NCI-H1436 (cell line): Measurements from ENCODE around the gene CAMK2D.
"Not testable (repeated sequence)": the region's sequence is repeated elsewhere in the genome, so short reads cannot be mapped to it uniquely, and the experiment has no call there.

Experiments
- DNase-seq: peaks from one replicate; lab custom pipeline; 2025; lab: John Stamatoyannopoulos, UW

CAMK2D gene

DNA sequence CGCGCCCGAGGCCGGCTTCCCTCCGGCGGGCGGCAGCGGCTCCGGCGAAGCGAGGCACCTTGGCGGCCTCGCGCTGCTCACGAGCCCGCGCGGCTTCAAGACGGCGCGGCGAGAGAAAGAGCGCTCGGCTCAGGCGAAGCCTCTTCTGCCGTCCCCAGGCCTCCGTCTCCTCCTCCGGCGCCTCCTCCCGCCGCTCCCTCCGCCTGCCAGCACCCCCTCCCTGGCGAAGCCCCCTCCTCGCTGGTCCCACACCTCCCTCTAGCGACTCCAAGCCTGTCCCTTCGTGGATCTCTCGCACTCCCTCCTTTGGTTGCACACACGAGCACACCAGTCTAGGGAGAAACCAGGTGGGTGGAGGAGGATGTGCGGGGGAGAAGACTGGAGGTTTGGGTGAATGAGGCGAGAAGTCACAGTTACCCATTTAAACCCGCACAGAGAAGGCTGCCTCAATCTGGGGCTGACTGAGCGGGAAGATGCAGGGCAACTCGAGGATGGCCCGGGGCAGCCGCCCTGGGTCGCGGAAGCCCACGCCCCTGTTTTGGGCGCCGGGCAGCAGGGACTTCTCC lies at the start of gene CAMK2D:
TSS of gene CAMK2D (minus strand) at position 119 of the 566 bp plus-strand sequence. CDS start 670 bp downstream, outside the sequence.
- peak; percentile 89 for DNase-seq

DNA sequence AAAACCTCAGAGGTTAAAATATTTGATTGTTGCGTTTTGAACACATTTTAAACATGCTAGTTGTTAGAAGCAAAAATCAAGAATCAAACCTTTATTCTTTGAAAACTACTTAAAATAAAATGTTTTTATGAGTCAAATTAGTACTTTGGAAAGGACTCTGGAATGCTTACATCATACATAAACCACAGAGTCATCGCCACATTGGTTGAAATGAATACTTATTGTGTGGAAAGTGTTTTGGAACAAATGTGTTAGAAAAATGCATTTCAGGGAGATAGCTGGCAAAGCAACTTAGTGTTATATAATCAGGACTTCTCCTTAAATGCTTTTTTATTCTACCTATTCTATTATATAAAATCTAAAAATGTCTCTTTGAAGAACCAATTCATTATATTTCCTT lies 49.4 kb upstream of the CAMK2D start:
- no peak for DNase-seq

DNA sequence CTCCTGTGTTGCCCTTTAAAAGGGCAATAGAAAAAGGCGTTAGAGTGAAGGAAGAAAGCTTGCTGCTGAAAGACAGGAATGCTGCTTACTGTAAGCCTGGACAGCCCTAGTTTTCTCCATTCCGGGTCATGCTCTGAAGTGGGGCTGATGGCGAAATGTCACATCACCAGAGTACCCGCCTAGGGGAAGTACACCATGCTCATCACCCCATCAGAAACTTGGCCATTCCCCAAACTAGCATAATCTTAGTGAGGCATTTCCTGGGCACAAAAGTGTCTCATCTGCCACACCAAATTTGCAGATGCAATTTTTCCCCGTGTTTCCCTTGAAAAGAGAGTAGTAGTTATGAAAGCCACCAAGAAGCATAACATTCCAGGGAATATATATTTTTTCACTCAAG lies 47.8 kb upstream of the CAMK2D start:
- DNase-seq = no peak

DNA sequence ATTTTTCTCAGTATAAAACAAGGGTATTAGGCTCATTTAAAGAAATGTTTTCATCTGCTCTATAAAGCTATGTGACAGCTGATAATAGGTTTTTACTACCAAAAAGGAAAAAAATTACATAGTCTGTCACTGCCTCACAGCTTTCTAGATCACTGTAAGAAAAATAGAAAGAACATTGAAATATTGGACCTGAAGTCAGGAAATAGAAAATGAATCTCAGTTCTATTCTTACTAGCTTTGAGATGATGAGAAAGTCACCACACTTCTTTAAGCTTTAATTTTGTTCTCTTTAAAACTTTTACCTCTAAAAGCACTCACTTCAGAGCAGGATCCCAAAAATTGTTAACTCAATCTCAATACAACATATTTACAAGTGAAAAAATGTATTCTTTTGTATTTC lies 45.3 kb upstream of the CAMK2D start:
- no peak for DNase-seq

DNA sequence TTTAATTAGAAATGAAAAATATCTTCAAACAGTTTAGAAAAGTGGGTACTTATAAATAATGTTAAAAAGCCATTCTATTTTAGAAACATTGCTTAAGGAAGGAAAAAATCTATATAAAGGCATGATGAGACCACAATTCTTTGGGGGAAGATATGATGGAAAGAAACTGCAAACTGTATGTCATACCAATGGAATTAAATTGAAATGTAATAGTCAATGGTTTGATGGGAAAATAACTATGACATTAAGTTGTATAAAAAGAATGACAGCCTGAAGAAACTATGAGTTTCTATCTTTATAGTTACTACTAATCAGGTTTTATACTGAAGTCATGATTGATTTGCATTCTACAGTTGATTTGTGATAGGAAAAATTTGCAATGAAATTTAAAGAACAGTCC lies 40.3 kb upstream of the CAMK2D start:
- DNase-seq = no peak

DNA sequence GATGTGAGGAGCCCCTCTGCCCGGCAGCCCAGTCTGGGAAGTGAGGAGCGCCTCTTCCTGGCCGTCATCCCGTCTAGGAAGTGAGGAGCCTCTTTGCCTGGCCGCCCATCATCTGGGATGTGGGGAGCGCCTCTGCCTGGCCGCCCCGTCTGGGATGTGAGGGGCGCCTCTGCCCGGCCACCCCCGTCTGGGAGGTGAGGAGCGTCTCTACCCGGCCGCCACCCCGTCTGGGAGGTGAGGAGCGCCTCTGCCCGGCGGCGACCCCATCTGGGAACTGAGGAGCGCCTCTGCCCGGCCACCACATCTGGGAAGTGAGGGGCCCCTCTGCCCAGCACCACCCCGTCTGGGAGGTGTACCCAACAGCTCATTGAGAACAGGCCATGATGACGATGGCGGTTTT lies 34.8 kb upstream of the CAMK2D start:
- not testable (repeated sequence) for DNase-seq

DNA sequence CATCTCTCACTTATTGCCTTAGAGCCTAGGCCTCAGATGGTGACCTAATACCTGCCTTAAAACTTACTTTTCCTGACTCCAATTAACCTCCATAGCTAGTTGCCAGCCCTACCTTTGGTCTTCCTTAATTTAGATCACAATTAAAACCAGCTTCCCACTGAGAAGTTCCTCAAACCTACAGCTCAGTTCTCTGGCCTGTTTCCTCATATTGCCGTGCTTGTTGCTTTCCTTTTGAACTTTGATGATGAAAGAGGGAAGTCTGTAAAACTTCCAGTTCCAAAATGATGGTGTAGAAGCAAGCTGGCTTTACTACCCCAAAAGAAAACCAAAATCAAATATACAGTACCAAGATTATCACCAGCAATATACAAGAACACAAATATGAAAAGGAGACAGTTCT lies 28.9 kb upstream of the CAMK2D start:
- no peak for DNase-seq

DNA sequence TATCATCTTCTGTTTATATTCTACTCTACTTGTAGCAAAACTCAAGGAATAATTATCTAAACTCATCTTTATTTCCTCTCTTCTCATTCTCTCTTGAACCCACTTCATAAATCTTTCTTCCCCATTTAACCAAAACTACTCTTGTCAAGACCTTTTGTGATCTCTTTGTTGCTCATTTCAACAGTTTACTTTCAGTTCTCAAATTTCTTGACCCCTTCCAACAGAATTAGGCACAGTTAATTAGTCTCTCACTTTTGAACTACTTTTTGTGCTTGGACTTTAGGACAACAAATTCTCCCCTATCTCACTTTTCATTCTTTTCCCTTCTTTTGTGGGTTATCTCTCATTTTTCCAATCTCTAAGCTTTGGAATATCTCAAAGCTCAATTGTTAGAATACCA lies 27.4 kb upstream of the CAMK2D start:
- no peak for DNase-seq

DNA sequence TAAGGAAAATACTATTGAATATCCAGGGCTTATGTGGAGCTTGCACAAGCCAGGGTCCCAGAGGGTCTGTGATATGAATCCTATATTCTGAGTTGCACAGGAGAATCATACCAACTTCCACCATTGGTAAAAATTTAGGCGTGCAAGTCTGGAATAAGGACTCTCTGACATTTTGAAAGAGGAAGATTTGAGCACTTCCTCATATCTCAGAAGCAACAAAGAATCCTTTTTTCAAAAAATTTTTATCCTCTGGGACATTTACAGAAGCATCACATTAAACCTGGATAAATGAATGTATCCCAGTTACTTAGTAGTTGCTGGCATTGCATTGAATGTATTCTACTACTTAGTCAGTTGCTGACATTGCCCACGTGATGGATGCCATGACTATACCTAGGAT lies 24.2 kb upstream of the CAMK2D start:
- DNase-seq = no peak

DNA sequence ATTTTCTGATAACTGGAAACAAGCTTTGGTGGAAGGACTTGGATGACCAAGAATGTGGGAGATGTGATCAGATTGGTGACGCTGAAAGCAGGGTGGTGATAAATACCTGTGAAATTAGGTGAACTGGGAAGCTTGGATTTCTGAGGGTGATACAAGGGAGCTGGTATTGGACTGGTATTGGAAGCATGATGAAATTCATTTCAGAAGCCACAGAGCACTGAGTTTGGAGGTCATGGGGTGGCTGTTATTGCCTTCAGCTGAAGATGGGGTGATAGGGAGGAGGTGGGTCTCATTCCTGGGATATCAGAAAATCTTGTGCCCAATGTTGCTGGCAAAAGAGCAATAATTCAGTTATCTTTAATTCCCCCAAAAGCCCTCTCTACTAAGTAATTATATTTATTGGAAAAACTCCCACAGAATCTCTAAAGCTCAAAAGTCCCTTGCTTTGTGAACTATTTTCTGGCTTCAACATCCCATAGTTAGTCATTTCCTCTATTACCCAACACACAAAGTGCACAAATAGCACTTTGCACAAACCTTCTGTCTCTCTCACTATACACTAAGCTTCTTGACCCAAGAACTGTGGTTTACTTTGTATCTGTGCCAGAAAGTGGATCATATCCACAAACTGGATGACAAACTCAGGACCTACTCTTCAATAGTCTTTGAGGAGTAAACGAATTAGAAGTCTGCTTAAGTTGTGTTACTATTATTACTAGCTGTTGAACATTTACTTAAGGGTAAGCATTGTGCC lies 23.1 kb upstream of the CAMK2D start:
- no peak for DNase-seq

DNA sequence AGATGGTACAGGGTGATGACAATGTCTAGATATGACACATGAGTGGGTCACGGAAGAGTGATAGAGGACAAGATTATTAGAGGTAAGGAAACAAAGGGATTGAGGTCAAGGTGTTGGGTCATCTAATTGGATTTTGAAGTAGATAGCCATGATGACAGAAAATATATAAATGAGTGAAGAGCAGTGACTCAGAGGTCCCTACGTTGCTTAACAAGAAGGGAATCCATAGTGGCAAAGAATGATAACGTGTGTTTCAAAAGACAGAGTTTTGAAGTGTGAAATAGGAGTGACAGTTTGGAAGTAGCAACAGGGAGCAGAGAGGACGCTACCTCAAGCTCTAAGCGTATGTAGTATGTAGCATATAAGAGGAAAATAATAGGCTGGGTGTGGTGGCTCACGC lies 22.2 kb upstream of the CAMK2D start:
- DNase-seq = no peak

DNA sequence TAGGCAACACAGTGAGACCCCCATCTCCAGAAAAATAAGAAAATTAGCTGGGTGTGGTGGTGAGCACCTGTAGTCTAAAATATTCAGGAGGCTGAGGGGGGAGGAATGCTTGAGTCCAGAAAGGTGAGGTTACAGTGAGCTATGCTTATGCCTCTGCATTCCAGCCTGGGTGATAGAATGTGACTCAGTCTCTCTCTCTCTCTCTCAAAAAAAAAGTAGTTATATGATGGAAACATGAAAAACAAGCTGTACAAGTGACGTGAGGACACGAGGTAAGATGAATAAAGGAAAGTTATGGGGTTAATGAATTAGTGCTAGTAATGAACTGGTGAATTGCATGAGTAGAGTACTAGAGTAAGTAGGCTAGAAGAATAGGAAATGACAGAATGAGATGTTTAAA lies 21.8 kb upstream of the CAMK2D start:
- no peak for DNase-seq

DNA sequence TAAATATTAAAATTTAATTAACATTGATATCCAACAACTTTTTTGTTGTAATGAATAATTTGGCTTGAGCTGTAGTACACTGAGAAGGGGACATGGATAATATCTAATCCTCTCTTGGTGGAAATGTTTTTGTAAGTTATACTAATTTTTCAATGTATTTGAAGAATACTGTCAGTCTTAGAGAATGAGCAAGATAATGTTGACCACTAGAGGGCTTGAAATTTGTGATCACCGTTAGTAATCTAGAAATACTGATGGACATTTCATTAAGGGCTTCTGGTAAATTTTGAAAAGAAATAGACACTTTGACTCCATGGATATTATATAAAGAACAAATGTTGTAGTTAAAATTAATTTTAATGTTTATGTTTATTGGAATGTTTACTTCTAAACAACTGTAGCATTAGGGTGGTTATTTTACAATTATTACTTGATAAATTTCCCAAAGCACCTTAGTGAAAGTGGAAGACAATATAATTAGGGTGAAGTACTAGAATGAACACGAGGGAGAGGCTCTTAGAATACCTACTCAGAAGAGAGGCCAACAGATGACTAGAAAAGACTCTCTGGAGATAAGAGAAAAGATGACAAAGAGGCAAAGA lies 20.0 kb upstream of the CAMK2D start:
- peak; percentile 9 for DNase-seq

DNA sequence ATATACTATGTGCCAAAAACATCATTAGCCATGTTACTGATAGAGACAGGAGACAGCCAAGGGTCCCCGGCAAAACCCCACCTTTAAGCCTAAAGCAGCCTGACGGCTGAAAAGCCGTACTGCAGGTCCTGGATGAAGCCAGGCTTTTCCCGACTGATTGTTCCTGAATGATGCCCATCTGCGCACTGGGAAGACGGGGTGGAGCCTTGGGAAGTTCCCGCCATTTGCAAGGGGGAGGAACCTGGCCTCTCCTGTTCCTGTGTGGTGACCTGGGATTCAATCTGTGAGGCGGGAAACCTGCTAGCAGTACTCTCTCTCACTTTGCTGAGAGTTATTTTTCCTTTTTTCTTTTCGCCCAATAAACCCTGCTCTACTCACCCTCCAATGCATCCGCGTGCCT lies 15.1 kb upstream of the CAMK2D start:
- no peak for DNase-seq

DNA sequence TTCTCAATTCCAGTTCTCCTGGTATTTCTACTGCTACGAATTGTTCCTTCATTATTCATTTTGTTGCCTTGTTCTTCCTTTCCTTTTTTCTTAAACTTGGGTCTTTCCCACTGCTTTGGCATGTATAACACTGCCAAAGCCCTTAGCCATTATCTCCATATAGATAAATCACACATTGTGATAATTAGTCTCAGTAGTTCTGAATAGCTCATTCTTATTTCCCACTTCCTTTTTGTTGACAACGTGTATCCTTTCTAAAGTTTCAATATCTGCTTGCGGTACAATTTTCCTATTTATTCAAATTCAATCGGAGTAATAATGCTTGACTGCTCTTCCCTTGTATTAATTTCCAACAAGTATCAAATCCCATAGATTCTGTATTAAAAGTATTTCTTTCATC lies 14.5 kb upstream of the CAMK2D start:
- no peak for DNase-seq

DNA sequence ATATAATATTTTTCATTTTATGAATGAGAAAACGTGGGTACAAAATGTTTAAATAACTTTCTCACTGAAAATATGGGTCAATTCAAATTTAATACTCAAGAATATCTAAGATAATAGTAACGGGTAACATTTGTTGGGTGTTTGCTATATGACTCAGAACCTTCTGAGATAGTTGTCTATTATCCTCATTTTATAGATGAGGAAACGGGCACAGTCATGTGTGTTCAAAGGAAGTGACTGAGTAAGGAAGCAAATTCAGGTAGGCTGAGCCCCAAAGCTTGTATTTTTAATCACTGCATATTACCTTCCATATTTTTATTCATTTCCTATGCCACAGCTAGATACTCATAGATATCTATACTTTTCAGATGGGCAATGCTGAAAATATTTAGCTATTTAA lies 12.2 kb upstream of the CAMK2D start:
- DNase-seq = no peak

DNA sequence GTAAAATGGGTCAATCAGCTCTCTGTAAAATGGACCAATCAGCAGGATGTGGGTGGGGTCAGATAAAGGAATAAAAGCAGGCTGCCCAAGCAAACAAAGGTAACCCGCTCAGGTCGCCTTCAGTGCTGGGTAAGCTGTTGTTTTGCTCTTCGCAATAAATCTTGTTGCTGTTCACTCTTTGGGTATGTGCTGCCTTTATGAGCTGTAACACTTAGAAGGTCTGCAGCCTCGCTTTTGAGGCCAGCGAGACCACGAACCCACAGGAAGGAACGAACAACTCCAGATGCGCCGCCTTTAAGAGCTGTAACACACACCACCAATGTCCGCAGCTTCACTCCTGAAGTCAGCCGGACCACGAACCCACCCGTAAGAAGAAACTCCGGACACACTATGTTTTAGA lies 11.5 kb upstream of the CAMK2D start:
- DNase-seq = no peak

DNA sequence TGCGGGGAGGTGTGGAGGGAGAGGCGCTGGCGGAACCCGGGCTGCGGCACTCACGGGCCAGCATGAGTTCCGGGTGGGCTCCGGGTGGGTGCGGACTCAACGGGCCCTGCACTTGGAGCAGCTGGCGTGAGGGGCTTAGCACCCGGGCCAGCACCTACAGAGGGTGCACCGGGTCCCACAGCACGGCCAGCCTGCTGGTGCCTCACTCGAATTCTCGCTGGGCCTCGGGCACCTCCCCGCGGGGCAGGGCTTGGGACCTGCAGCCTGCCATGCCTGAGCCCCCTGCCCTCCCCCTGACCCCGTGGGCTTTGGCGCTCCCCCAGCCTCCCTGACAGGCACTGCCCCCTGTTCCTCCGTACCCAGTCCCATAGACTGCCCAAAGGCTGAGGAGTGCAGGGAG lies 10.8 kb upstream of the CAMK2D start:
- DNase-seq = no peak

DNA sequence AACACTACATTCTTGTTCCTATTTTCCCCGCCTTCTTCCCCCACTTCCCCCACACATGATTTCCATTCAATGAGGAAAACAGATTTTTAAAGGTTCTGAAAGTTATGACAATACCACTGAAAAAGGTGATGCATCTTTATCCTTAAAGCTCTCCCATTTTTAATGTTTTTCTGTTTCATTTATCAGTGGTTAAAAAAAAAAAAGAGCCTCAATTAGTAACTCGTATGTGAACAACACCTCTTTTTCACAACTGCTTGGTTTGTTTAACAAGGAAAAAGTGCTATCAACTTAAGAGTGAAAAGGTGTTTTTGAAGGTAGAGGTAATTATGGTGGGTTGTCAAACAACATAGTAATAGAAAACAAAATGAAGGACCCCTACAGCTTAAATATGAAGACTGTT lies 8.2 kb upstream of the CAMK2D start:
- no peak for DNase-seq

DNA sequence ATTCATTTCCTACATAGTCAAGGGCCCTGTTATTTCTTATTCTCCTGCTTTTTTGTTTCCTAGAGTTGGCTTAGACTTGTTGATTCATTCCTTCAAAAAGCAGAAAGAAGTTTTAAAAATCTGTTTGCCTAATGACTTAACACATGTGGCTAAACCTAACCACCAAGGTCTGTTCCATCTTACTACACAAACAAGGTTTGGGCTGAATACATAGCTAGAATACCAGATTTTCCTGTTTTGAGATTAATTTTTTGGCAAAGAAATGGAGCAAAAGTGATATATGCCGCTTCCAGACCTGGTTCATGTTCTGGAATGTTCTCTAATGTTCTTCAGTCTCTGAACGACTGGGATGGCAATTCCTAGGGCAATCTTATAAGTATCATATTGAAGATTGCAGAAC lies 7.4 kb upstream of the CAMK2D start:
- no peak for DNase-seq

DNA sequence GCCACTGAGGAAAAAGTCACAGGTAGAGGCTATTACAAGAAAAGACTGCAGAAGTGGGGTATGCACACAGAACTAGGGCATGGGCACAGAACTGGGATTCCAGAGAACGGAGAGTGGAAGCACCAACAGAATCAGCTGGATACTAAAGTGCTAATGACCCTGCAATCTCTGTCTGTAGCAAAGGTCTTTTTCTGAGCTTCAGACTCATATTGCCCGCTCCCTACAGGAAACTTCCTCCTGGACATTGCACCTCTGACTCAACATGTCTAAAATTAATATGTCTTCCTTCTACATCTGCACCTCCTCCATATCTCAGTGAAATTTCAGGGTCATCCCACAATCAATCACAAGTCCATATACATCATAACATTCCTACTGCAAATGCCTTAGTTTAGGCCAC lies 5.3 kb upstream of the CAMK2D start:
- no peak for DNase-seq

DNA sequence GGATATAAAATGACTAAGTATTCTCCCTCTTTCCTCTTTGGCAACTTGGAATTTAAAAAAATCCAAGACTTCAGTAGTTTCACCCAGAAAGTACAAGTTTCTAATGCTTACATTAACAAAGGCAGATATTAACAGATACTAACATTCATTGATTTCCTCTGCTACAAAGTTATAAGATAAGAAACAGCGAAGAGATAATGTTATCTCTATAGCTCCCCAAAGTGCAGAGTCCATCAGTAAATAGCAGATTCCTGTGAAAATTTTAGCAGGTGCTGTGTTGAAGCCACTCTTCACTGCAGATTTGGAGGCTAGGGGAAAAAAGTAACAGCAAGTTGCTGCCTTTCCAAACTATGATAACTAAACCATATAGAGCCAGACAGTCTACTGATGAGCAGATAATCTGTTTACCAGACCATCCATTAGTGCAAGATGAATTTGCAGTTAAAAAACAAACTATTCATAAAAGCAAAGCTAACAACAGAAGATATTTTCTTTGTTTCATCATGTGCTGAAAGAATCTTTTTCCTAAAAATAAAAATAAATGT lies 3.3 kb upstream of the CAMK2D start:
- DNase-seq = no peak

DNA sequence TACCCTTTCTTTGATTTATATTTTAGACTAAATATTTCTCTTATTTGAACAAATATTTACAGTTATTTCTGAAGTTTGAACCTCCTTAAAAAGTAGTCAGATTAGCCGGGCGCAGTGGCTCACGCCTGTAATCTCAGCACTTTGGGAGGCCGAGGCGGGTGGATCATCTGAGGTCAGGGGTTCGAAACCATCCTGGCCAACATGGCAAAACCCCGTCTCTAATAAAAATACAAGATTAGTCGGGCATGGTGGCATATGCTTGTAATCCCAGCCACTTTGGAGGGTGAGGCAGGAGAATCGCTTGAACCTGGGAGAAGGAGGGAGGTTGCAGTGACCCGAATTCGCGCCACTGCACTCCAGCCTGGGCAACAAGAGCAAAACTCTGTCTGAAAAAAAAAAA lies 2.4 kb upstream of the CAMK2D start:
- DNase-seq = not testable (repeated sequence)

DNA sequence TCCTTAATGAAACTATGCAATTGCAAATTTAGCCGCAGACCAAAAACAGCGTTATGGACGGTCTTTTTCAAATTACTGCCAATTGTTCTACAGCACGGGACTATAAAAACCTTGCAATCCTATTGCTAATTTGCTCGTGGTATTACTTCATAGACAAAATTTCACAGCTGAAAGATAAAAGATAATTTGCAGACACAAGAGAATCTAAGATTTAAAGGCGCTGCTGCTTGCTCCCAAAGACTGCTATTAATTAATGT lies 1.4 kb upstream of the CAMK2D start:
- no peak for DNase-seq
